Limb (tissue), 2 donors: ENCODE results near the gene RPS16.
"Not testable (repeated sequence)": the region's sequence is repeated elsewhere in the genome, so short reads cannot be mapped to it uniquely, and the experiment has no call there.

Source experiments
- DNase-seq, 2 donors: peaks; one replicate each; pipeline ENCODE4 v3.0.0-alpha.2; 2016; ENCODE audit errors: extremely low spot score in 2 of 2

RPS16 gene

DNA sequence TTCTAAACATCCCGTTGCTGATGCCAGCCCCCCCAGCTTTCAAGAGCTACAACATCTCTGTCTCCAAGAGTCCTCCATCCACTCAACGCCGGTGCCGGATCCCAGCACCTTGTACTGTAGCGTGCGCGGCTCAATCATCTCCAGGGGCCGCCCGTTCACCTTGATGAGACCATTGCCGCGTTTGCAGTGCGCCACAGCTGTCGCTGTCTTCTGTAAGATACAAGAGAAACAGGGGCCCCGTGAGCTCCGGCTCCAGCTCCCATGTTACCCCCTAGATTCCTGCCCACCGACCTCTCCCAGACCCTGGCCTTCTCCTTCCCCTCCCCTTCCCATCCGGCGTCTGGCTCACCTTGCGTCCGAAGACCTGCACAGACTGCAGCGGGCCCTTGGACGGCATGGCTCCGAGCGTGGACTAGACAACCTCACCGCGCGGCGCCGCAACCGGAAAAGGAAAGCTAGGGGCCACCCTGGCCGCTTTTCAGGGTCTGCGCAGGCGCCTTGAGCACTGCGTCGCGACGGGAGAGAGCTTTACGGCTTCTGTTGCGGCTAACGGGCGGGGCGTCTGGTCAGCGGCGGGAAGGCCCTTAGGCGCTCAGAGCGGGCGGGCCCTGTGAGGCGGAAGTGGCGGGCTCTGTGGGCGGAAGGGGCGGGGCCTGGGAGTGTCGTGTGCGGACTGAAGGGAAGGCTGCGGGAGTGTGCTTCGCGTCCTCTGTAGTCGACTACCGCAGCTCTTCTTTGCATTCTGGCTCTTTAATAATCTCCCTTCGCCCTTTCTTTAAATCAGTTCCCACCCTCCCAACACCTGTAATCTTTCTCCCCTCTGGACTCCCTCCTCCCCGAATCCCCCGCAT lies at the start of gene RPS16:
Gene RPS16, minus strand, starts transcription at position 451 of the 851 bp plus-strand sequence. Its CDS starts 54 bp downstream, at position 397.
- DNase-seq, result peak; percentile 99

DNA sequence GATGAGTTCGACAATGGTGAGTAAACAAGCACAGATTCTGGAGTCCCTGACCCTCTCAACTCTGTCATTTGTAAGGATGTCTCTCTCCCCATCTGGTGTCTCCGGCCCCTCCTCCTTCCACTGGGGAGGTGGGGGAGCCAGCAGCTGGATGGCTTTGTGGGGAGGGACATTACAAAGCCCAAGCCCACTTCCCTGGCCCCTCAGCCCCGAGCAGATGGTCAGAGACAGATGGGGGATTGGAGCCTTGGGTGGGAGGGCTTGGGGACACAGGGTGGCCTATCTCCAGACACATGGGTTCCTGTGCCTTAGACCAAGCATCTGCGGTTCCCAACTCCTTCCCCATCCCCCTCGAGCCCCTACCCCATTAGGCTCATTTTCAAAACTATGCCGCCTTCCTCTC lies 47.4 kb upstream of the RPS16 start:
- DNase-seq, result no peak

DNA sequence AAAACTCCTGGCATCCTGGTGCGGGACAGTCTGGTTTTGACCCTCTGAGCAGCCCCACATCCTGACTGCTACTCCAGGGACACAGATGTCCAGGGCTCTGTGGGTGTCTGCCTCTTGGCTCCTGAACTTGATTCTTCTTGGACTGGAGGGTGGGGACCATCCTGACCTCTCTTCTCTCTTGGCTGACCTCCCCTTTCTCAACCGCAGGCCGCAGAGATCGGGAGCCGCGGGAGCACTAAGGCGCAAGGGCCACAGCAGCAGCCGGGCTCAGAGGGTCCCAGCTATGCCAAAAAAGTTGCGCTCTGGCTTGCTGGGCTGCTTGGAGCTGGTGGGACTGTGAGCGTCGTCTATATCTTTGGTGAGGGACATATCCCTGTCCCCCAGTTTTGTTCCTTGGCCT lies 45.9 kb upstream of the RPS16 start:
- no peak for DNase-seq

DNA sequence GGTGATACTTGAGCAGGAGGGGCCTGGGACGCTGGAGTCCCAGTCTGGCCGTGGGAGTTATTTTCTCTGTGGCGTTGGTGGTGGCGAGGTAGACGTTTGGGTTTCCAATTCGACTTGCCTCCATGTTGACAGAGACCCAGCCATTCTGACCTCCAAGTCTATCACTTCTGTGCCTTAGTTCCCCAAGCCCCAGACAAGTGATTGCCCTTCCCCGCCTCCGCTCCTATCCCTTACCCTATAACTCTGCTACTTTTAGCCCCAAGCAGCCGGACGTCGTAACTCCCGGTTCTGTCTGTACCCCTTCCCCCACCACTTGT lies 45.4 kb upstream of the RPS16 start:
- DNase-seq, result no peak

DNA sequence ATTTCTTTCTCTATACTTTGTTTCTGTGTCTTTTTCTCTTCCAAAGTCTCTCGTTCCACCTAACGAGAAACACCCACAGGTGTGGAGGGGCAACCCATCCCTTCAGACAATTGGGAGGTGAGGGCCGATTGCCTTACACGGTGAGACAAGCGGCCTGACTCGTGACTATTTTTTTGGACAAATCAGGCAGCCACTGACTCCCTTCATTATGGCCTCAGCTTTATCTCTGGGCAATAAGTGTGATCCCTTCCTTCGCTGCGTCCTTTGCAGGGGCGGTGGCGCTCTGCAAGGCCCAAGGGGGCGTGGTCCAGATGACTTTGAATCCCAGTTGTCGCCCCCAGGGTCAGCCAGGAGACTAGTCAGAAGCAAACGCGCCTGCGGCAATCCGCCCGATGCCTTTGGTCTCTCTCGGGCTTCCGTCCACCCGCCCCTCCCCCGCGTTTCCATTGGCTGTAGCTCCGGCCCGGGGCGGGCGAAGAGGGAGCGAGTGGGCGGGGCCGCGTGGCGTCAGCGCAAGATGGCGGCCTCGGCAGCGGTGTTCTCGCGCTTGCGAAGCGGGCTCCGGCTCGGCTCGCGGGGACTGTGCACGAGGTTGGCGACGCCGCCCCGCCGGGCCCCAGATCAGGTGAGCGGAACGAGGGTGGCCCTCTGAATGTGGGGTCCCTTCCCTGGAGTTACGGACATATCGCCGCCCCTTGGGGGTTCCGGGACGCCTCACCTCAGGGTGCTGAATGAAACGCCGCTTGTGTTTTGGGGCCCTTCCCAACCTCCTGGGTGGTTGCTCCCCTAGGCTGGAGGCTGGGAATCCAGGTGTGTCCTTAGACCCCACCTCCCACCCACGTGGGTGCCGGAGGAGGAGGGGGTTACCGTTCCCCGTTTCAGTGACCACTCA lies 44.8 kb upstream of the RPS16 start, which contains the start of gene TIMM50:
Gene TIMM50, plus strand, starts transcription at position 502 of the 892 bp plus-strand sequence. Its CDS starts 16 bp downstream, at position 518.
- DNase-seq, result peak; percentile 94 to 99

DNA sequence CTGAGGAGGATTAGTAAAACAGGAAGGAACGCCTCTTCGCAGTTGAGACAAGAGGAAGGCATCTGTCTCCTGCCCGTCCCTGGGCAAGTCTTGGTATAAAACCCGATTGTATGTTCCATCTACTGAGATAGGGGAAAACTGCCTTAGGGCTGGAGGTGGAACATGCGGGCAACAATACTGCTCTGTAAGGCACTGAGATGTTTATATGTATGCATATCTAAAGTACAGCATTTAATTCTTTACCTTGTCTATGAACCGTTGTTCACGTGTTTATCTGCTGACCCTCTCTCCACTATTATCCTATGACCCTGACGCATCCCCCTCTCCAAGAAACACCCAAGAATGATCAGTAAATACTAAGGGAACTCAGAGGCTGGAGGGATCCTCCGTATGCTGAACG lies 44.2 kb upstream of the RPS16 start:
- DNase-seq, result no peak

DNA sequence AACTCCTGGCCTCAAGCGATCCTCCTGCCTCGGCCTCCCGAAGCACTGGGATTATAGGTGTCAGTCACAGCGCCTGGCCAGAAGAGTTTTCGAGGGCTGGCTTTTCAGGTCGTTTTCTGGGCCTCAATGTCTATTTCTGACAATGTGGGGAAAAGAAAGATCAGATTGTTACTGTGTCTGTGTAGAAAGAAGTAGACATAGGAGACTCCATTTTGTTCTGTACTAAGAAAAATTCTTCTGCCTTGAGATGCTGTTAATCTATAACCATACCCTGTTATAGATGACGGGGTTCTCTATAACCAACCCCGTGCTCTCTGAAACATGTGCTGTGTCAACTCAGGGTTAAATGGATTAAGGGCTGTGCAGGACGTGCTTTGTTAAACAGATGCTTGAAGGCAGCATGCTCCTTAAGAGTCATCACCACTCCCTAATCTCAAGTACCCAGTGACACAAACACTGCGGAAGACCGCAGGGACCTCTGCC lies 43.6 kb upstream of the RPS16 start:
- not testable (repeated sequence) for DNase-seq

DNA sequence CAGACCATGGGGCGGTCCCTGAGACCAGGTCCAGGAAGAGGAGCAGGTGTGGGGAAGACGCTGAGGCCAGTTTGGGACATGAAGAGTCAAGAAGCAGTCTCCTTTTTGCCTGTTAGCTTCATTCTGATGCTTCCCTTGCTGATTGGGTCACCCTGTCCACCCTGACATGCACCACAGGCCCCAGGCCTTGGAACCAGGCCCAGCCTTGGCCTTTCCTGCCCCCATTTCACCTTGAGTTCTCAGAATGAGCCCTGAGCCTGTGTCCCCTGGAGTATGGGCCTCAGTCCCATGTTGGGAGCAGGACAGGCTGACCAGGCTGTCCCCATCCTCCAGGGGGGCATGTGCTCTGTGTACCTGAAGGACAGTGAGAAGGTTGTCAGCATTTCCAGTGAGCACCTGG lies 40.0 kb upstream of the RPS16 start:
- DNase-seq, result no peak

DNA sequence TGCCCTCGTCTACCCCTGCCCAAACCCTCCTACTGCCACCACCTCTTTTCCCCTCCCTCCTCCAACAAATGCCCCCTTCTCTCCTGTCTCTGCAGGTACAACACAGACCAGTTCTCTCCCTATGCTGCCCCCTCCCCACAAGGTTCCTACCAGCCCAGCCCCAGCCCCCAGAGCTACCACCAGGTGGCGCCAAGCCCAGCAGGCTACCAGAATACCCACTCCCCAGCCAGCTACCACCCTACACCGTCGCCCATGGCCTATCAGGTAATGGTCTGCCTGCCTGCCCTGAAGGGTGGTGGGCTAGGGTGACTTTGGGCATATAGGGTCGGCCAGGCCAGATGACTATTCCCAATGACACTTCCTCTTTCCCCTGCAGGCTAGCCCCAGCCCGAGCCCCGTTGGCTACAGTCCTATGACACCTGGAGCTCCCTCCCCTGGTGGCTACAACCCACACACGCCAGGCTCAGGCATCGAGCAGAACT lies 38.4 kb upstream of the RPS16 start:
- DNase-seq, result peak in 1 of 2 donors; percentile 84

DNA sequence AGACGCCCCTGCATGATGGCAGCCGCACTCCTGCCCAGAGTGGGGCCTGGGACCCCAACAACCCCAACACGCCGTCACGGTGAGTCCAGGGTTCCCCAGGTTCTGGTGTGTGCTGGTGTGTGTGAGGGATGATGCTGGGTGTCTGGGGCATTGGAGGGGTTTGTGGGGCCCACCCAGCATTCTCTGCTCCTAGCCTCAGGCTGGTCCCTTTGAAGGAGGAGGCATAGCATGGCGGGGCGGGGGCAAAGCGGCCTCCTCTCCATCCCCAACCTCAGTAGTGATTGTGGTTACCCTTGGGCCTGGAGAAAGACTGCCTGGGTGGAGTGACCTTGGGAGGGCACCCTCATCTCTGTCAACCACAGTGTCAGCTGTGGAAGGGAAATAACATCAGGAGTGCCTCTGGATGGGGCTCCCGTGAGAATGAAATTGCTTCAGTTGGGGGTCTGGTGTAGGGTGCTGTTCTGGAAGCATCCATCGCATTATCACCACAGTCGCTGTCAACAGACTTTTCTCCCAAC lies 37.8 kb upstream of the RPS16 start:
- no peak for DNase-seq

DNA sequence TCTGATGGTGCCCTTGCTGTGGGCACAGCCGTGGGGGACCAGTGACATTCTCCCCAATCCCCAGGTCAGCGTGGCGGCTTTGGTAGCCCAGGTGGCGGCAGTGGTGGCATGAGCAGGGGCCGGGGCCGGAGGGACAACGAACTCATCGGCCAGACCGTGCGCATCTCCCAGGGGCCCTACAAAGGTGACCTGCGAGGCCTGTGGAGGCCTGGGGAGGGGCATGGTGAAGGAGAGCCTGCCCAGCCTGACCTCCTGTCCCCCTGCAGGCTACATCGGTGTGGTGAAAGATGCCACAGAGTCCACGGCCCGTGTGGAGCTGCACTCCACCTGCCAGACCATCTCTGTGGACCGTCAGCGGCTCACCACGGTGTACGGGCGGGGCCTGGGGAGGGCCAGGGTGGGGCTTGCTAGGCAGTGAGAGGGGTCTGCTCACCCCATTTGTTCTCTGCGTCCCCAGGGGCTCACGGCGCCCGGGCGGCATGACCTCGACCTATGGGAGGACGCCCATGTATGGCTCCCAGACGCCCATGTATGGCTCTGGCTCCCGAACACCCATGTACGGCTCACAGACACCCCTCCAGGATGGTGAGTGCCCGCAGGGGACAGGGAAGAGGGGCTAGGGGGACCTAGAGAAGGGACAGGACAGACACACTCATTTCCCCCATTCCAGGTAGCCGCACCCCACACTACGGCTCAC lies 37.1 kb upstream of the RPS16 start:
- DNase-seq, result no peak

DNA sequence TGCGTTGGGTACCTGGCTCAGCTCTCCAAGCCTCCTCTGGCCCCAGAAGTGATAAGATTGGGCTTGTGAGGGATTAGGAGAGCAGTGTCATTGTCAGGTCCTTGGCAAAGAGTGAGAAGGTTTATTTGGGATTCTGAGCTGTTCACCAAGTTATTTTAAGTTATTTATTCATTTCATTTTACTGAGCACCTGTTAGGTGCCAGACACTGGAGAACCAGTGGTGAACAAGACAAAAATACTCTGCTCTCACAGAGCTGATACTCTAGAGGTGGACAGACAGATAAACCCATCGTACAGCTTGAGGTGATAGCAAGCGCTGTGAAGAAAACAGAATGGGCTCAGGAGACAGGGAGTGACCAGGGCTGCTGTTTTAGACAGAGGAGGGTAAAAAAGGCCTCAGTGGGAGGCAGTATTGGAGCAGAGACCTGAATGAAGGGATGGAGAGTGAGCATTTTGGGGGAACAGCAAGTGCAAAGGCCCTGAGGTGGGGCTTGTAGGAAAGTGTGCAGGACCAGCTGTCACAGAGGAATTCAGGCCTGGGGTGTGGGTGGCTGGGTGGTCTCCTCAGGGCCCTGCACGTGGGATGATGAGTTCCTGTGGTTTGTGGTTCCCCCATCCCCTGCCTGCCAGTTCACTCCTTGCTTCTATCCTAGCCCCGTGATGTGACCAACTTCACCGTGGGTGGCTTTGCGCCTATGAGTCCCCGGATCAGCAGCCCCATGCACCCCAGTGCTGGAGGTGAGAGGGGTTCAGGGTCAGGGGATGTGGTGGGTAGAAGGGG lies 36.2 kb upstream of the RPS16 start:
- DNase-seq, result no peak

DNA sequence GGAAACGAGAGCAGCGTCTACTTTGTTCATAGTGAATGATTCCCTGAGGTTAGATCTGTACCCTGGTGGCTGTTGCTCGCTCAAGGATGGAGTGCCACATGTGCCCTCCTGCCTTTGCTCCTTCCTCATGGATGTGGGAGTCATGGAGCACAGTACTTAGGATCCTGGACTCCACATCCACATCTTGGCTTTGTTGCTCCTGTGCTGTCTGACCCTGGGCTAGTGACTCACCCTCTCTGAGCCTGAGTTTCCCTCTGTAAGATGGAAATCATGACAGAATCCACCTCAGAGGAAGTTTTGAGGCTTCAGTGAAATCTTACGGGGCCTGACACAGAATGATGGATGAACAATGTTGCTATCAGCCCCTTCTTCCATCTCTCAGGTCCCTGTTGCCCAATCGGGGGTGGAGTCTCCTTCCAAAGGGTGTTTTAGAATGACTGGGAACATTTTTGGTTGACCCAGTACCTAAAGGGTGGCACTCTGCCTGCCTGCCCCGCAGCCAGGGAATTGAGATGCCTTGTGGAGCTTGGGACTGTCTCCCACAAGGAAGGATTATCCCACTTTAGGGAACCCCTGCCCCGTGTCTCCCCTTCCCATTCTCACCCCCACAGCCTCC lies 35.1 kb upstream of the RPS16 start:
- DNase-seq, result no peak

DNA sequence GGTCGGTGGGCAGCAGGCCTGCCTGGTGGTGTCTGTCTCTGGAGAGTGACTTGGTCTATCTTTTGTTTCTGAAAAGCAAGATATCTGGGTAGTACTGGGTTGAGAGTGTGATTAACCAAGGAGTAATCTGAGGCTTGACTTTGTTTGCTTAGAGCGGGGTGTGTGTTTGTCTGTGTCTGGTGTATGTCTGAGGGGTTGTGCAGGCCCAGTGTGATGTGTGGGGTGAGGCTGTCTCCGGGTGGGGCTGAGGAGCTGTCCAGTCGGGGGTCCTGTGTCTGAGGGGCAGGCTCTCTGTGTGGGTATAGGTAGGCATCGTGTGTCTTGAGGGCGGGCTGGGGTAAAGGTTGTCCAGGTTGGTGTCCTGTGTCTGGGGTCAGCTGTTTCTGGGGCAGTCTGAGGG lies 33.8 kb upstream of the RPS16 start:
- no peak for DNase-seq

DNA sequence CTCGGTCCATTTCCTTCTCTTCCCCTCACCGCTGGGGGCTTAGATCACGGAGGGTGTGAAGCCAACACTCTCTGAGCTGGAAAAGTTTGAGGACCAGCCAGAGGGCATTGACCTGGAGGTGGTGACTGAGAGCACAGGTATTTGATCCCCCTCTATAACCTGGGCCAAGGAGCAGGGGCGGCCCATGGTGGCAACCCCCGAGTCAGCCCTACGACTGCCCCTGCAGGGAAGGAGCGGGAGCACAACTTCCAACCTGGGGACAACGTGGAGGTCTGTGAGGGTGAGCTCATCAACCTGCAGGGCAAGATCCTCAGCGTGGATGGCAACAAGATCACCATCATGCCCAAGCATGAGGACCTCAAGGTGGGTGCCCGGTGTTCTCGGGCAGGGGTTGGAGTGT lies 33.3 kb upstream of the RPS16 start:
- no peak for DNase-seq

DNA sequence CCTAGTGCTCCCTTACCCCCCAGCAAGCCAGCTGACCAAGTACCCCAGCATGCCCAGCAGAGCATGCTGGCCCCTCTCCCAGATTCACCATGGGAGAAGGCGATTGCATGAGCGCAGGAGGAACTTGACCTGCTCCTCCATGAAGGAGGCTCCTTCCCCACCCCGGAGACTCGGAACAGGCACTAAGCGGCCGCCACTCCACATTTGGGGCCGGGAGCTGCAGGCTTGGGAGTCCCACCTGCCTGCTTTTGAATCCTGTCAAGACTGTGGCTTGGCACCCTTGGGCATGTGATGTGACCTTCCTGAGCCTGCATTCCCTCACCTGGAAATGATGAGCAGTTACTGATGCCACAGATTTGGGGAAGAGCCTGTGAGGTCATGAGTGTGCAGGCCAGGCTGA lies 32.2 kb upstream of the RPS16 start:
- no peak for DNase-seq

DNA sequence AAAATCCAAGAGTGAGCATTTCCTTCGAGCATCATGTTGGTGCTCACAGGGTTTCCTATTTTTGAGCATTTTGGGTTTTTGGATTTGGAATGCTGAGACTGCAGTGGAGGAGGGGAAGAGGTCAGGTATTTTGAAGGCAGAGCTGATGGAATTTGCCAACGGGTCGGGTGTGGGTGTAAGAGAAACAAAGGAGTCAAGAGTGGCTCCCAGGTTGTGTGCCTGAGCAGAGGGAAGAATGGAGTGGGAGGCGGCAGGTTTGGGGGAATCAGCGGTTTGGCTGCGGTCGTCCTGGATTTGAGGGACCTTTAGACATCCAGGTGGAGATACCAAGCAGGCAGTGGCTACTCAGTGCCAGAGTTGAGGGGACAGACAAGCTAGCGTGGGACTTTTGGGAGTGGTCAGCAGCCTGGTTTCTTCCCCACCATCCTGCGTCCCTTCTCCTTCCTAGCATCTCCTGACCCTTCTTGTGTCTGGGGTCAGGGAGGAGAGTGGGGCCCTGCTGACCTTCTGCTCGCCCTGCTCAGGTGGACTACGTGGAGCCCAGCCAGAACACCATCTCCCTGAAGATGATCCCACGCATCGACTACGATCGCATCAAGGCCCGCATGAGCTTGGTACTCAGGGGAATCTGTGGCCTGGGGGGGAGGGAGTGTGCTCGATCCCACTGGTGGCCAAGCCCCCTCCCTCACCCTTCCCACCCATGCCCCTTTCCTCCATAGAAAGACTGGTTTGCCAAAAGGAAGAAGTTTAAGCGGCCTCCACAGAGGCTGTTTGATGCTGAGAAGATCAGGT lies 30.4 kb upstream of the RPS16 start:
- DNase-seq, result no peak

DNA sequence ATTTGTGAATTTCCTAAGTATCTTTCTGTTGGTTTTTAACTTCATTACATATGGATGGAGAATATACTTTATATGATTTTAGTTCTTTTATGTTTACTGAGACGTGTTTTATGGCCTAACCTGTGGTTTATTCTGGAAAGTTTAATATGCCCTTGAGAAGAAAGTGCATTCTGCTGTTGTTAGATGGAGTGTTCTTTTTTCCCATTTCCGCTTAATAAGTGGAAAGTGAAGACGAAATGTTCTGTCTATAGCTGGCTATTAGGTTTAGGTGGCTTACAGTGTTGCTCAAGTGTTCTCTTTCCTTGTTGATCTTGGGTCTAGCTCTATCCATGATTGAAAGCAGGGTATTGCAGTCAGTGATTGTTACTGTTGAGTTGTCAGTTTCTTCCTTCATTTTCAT lies 27.7 kb upstream of the RPS16 start:
- no peak for DNase-seq

DNA sequence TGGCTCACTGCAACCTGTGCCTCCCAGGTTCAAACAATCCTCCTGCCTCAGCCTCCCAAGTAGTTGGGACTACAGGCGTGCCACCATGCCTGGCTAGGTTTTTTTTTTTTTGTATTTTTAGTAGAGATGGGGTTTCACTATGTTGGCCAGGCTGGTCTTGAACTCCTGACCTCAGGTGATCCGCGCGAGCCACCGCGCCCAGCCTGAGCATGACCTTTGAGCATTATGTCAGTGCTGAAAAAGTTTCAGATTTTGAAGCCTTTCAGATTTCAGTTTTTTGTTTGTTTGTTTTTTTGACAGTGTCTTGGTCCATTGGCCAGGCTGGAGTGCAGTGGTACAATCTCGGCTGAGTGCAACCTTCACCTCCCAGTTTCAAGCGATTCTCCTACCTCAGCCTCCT lies 15.5 kb upstream of the RPS16 start:
- DNase-seq, result not testable (repeated sequence)
